CD8-positive, alpha-beta memory T cell (primary cell): ENCODE results near the gene STXBP5. TPM values are rescaled to one million over a fixed set of nuclear protein-coding genes. Genes with fewer than 3 reads are reported as not detected.

Experiments used
- CTCF ChIA-PET: fragments of 350-600 bp; sonication (Branson Sonifier 250); formaldehyde crosslinking; loops from one replicate; lab custom pipeline; 2021; ENCODE audit warnings: antibody characterized with exemption; lab: Charles Lee
- POLR2A ChIA-PET: fragments of 350-600 bp; sonication (Branson Sonifier 250); formaldehyde crosslinking; loops from one replicate; lab custom pipeline; 2021; ENCODE audit warnings: antibody characterized with exemption; lab: Charles Lee
- DNase-seq, 5 donors: peaks; one replicate each; pipeline versions ENCODE4 v3.0.0 to v3.0.0-alpha.2; 2020 to 2022; ENCODE audit warnings: mixed read lengths in 1 of 5
- H3K27ac ChIP-seq: one replicate; pipeline ENCODE4 v1.7.0; 2013; ENCODE audit warnings: low read depth, mild to moderate bottlenecking, low read length, moderate library complexity
- H3K27me3 ChIP-seq: 2 replicates; pipeline ENCODE4 v1.7.0; 2013; ENCODE audit warnings: low read length, mild to moderate bottlenecking; ENCODE audit not compliant: insufficient read depth, poor library complexity, severe bottlenecking
- H3K36me3 ChIP-seq: 2 replicates; pipeline ENCODE4 v1.7.0; 2013; ENCODE audit warnings: mild to moderate bottlenecking, low read length, moderate library complexity; ENCODE audit not compliant: insufficient read depth
- H3K4me1 ChIP-seq: 2 replicates; pipeline ENCODE4 v1.7.0; 2013; ENCODE audit warnings: mild to moderate bottlenecking, low read length, moderate library complexity; ENCODE audit not compliant: insufficient read depth
- H3K4me3 ChIP-seq: 2 replicates; pipeline ENCODE4 v1.7.0; 2013; ENCODE audit warnings: mild to moderate bottlenecking, low read length
- H3K9me3 ChIP-seq: 2 replicates; pipeline ENCODE4 v1.7.0; 2013; ENCODE audit warnings: mild to moderate bottlenecking, low read length
- H3K27ac Mint-ChIP-seq, 8 donors: one replicate each; pipeline ENCODE4 v1.8.0; 2020 to 2021; ENCODE audit warnings: mixed read lengths in 8 of 8, mild to moderate bottlenecking in 6 of 8, inconsistent platforms in 3 of 8, moderate library complexity in 3 of 8
- H3K27me3 Mint-ChIP-seq, 2 donors: one replicate each; pipeline ENCODE4 v1.8.0; 2020 to 2021; ENCODE audit warnings: mixed read lengths in 2 of 2, mild to moderate bottlenecking in 1 of 2, moderate library complexity in 1 of 2
- H3K36me3 Mint-ChIP-seq, 3 donors: one replicate each; pipeline ENCODE4 v1.8.0; 2020 to 2021; ENCODE audit warnings: mixed read lengths in 3 of 3, inconsistent platforms in 1 of 3, mild to moderate bottlenecking in 1 of 3
- H3K4me1 Mint-ChIP-seq, 3 donors: one replicate each; pipeline ENCODE4 v1.8.0; 2020 to 2021; ENCODE audit warnings: mixed read lengths in 3 of 3, inconsistent platforms in 1 of 3, mild to moderate bottlenecking in 1 of 3
- H3K4me3 Mint-ChIP-seq, 7 donors: one replicate each; pipeline ENCODE4 v1.8.0; 2020 to 2021; ENCODE audit warnings: mixed read lengths in 7 of 7, mild to moderate bottlenecking in 6 of 7, moderate library complexity in 4 of 7, inconsistent platforms in 2 of 7
- H3K9me3 Mint-ChIP-seq, 5 donors: one replicate each; pipeline ENCODE4 v1.8.0; 2020 to 2022; ENCODE audit warnings: mixed read lengths in 5 of 5, mild to moderate bottlenecking in 3 of 5, moderate library complexity in 2 of 5, inconsistent platforms in 1 of 5
- polyA plus RNA-seq: library from polyadenylated mRNA; unstranded; fragments of 300-500 nt; fragmentation: Illumina TruSeq; gene quantifications from one replicate; pipeline ENCODE4 v1.2.3, GENCODE V29; 2021
- total RNA-seq, 2 experiments: library from RNA; stranded (reverse); gene quantifications; one replicate each; pipeline ENCODE4 v1.2.3, GENCODE V29; 2021

Gene STXBP5
- total and polyA plus RNA-seq, 3 experiments from 2014 or later = 8.7 to 32.2 (median 31.1) TPM

DNA sequence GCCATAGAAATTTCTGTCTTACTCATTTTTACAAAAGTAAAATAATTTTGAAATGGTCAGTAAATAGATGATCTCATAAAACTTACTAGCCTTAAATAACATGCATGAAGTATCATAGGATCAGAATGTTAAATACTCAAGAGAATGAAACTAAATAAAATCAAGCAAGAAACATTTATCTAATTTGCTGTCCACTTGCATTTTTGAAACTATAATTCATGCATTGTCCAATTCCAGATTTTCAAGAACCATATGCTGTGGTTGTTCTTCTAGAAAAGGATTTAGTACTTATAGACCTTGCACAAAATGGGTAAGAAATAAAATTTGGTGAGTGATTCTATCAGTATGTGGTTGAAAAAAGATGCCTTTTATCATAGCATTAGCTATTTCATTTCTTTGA is 107.0 kb downstream of the STXBP5 start:
- Histone ChIP-seq H3K9me3 (no peaks in the 10 kb centered on the region), H3K4me1 (no peaks in the 10 kb centered on the region), H3K27ac (no peak overlapping the region), H3K27me3 (no peaks in the 10 kb centered on the region), H3K4me3 (no peak overlapping the region), H3K36me3 (peaks cover 6% of the 10 kb centered on the region)
- Mint-ChIP-seq H3K4me1 (peaks cover 0 to under 1% (median 0%) of the 10 kb centered on the region in 3 donors), H3K27me3 (no peaks in the 10 kb centered on the region), H3K9me3 (no peaks in the 10 kb centered on the region), H3K27ac (no peak overlapping the region), H3K4me3 (no peak overlapping the region), H3K36me3 (peaks cover 0 to 50% (median 20%) of the 10 kb centered on the region in 3 donors)
- ChIA-PET CTCF (no interaction called here), POLR2A (no interaction called here)
- no peak for DNase-seq

DNA sequence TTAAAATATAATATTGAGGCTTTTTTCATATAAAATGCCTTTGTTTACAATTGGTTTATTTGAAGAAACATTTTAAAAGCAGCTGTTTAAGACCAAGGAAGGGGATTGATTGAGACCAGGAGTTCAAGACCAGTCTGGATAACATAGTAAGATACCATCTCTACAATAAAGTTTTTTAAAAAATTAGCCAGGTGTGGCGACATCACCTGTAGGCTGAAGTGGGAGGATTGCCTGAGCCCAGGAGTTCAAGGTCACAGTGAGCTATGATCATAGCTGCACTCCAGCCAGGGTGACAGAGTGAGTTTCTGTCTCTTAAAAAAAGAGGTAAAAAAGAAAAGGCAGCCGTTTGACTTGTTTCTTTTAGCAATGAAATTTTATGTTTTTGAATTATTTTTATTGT is 117.0 kb downstream of the STXBP5 start:
- Histone ChIP-seq H3K4me1 (peaks cover 6% of the 10 kb centered on the region), H3K36me3 (peaks cover 6% of the 10 kb centered on the region), H3K4me3 (no peak overlapping the region), H3K27ac (no peak overlapping the region), H3K9me3 (no peaks in the 10 kb centered on the region), H3K27me3 (no peaks in the 10 kb centered on the region)
- no peak for DNase-seq
- H3K27ac Mint-ChIP-seq = peak overlapping the region in 3 of 8 donors; percentile 22 to 52 (median 46)
- H3K4me1 Mint-ChIP-seq = peaks cover 18 to 21% (median 19%) of the 10 kb centered on the region in 3 donors
- peaks cover 4 to 63% (median 17%) of the 10 kb centered on the region in 3 donors for H3K36me3 Mint-ChIP-seq
- ChIA-PET CTCF (no interaction called here), POLR2A (no interaction called here)
- H3K9me3 Mint-ChIP-seq = no peaks in the 10 kb centered on the region
- H3K4me3 Mint-ChIP-seq = no peak overlapping the region
- H3K27me3 Mint-ChIP-seq = no peaks in the 10 kb centered on the region

DNA sequence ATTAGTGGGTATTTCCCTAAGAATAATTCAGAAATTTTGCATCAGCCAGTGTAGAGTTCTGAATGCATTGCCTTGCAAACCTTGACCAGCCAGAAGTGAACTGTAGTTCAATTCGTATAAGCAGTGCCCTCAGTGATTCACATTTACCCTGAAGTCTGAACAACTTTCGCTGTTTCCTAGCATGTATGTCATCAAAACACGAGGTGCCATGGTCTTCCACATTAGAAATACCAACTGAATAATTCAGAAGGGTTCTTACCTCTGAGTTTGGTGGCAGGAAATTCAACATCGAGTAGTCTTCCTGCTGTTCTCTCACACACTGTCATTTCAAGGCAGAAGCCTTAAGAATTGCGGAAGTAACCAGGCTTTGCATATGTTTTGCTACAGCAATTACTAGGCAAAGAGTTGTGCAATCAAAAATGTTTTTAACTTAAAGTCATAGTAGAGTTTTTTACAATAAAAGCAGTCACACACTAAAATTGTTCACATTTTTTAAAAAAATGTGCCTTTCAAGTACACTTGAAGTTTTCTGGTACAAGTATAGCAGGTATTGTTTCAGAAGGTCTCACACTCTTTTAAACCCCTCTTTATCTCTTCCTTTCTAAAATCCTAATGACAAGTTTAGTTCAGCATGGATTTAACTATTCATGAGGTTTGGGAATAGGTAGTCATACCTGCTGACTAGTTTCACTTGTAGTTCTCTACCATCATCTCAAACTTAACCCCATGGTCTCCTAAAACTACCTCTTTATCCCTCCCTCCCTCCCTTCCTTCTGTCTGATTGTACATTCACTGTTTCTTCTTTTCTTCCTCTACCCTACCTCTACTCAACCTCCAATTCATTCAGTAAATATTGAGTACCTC is 118.3 kb downstream of the STXBP5 start:
- Histone ChIP-seq H3K4me3 (no peak overlapping the region), H3K9me3 (no peaks in the 10 kb centered on the region), H3K4me1 (peaks cover 6% of the 10 kb centered on the region), H3K36me3 (peaks cover 5% of the 10 kb centered on the region), H3K27me3 (no peaks in the 10 kb centered on the region), H3K27ac (no peak overlapping the region)
- H3K27ac Mint-ChIP-seq = peak overlapping the region; percentile 32 to 96 (median 82)
- CTCF ChIA-PET = no interaction called here
- H3K4me1 Mint-ChIP-seq = peaks cover 18 to 21% (median 20%) of the 10 kb centered on the region in 3 donors
- POLR2A ChIA-PET = no interaction called here
- H3K4me3 Mint-ChIP-seq = peak overlapping the region; percentile 32 to 77 (median 72)
- DNase-seq = peak in 2 of 5 donors; percentile 16 to 38
- peaks cover 15 to 64% (median 21%) of the 10 kb centered on the region in 3 donors for H3K36me3 Mint-ChIP-seq
- H3K27me3 Mint-ChIP-seq = no peaks in the 10 kb centered on the region
- H3K9me3 Mint-ChIP-seq = no peaks in the 10 kb centered on the region

DNA sequence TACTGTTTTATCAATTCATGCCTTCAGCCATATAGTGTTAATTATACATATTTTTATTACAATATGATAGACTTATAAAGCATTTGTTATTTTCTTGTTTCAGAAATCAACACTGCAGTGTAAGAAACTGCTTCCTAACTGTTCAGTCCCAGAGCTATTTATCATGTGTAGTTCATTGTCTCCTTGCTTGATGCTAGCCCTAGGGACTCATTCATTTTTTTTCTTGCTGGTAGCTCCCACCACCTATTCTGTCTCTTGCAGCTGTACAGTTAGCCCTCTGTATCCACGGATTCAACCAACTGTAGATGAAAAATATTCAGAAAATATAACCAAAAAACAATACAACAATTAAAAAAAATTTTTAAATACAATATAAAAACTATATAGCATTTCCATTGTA is 121.3 kb downstream of the STXBP5 start:
- no peaks in the 10 kb centered on the region for H3K27me3 Mint-ChIP-seq
- no peak for DNase-seq
- Histone ChIP-seq H3K27me3 (no peaks in the 10 kb centered on the region), H3K27ac (no peak overlapping the region), H3K4me3 (no peak overlapping the region), H3K9me3 (no peaks in the 10 kb centered on the region), H3K4me1 (peaks cover 6% of the 10 kb centered on the region), H3K36me3 (peaks cover 10% of the 10 kb centered on the region)
- CTCF ChIA-PET = no interaction called here
- no peak overlapping the region for H3K27ac Mint-ChIP-seq
- H3K4me3 Mint-ChIP-seq = no peak overlapping the region
- no peaks in the 10 kb centered on the region for H3K9me3 Mint-ChIP-seq
- POLR2A ChIA-PET = no interaction called here
- peaks cover 20 to 57% (median 29%) of the 10 kb centered on the region in 3 donors for H3K36me3 Mint-ChIP-seq
- H3K4me1 Mint-ChIP-seq = peaks cover 18 to 21% (median 18%) of the 10 kb centered on the region in 3 donors

DNA sequence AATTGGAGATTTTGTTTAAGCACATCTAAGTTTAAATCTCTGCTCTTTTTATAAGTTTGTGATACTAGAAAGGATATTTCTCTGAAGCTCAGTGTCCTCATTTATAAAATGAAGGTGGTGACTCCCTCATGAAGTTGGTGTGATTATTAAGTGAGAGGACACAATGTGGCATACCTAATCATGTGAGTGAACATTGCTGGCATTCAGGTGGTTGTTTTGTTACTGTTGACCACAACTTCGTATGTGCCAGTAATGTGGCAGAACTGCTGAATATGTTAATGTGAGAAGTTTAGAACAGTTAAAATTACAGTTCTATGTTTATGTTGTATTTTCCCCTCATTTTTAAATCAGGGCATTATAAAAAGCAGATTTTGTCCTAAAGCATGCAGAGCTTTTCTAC is 127.2 kb downstream of the STXBP5 start:
- Histone ChIP-seq H3K4me1 (no peaks in the 10 kb centered on the region), H3K36me3 (peaks cover 5% of the 10 kb centered on the region), H3K27me3 (no peaks in the 10 kb centered on the region), H3K9me3 (no peaks in the 10 kb centered on the region), H3K4me3 (no peak overlapping the region), H3K27ac (no peak overlapping the region)
- H3K27ac Mint-ChIP-seq = no peak overlapping the region
- H3K27me3 Mint-ChIP-seq = no peaks in the 10 kb centered on the region
- peaks cover 0 to 2% (median 0%) of the 10 kb centered on the region in 3 donors for H3K4me1 Mint-ChIP-seq
- H3K9me3 Mint-ChIP-seq = no peaks in the 10 kb centered on the region
- H3K4me3 Mint-ChIP-seq = no peak overlapping the region
- CTCF ChIA-PET = no interaction called here
- POLR2A ChIA-PET = no interaction called here
- H3K36me3 Mint-ChIP-seq = peaks cover 26 to 55% (median 29%) of the 10 kb centered on the region in 3 donors
- DNase-seq = no peak

DNA sequence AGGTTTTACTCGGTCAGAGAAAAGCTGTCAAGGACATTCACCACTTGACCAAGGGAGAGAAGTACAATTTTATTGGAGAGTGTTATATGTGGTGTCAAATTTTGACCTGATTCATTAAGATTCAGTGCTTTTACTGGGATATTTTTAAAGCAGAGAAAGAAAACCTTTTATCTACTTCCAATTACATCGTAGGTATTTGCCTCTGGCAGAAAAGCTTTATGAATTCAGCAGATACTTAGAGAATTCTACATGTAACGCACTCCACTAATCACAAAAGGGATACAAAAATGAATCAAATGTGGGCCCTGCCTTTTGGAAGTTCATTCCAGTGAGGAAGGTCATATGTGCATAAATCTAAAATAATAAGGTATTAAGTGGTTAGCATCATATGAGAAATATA is 133.7 kb downstream of the STXBP5 start:
- Histone ChIP-seq H3K36me3 (no peaks in the 10 kb centered on the region), H3K9me3 (no peaks in the 10 kb centered on the region), H3K27ac (no peak overlapping the region), H3K27me3 (no peaks in the 10 kb centered on the region), H3K4me1 (no peaks in the 10 kb centered on the region), H3K4me3 (no peak overlapping the region)
- Mint-ChIP-seq H3K27ac (no peak overlapping the region), H3K4me1 (no peaks in the 10 kb centered on the region), H3K27me3 (no peaks in the 10 kb centered on the region), H3K36me3 (peaks cover 4 to 48% (median 18%) of the 10 kb centered on the region in 3 donors), H3K9me3 (no peaks in the 10 kb centered on the region), H3K4me3 (no peak overlapping the region)
- POLR2A ChIA-PET = no interaction called here
- CTCF ChIA-PET = no interaction called here
- no peak for DNase-seq

DNA sequence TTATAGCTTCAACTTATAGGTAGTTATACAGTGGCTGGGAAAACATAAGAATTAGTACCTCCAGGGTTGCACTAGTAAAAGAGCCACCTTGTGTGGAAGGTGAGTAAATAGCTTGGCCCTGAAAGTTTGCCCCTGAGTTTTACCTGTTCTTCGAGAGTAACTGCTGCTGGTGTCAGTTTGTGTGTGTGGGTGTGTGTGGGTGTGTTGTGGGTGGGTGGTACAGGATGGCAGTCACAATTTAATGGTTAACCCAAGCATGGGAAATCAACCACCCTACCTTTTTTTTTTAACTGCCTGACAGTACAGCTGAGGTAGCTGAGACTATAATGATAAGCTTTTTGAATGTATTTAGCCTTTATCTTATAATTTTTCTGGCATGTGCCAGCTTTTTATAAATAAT is 137.3 kb downstream of the STXBP5 start:
- no peaks in the 10 kb centered on the region for H3K9me3 ChIP-seq
- Mint-ChIP-seq H3K27me3 (no peaks in the 10 kb centered on the region), H3K4me3 (no peak overlapping the region), H3K27ac (no peak overlapping the region), H3K9me3 (no peaks in the 10 kb centered on the region), H3K36me3 (peaks cover 19 to 54% (median 26%) of the 10 kb centered on the region in 3 donors), H3K4me1 (no peaks in the 10 kb centered on the region)
- CTCF ChIA-PET = no interaction called here
- DNase-seq = no peak
- H3K27me3 ChIP-seq = no peaks in the 10 kb centered on the region
- H3K36me3 ChIP-seq = no peaks in the 10 kb centered on the region
- H3K4me3 ChIP-seq = no peak overlapping the region
- no peak overlapping the region for H3K27ac ChIP-seq
- POLR2A ChIA-PET = no interaction called here
- H3K4me1 ChIP-seq = no peaks in the 10 kb centered on the region

DNA sequence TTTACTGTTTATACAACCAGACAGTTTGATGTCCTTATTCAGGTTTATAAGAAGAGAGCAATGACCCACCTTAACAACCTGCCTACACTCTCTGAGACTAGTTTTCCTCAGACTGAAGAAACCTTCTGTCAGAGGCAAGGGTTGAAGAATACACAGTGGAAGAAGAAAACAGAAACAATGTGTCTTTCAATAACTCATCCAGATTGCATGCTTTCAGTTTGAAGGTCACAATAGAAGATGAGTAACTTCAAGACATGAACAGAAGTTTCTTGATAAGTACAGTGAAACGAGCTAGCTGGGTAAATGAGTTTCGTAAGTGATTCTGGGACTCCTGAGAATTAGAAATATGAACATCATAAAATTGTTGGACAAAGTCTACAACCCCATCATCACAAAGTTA is 141.7 kb downstream of the STXBP5 start:
- H3K4me1 Mint-ChIP-seq = no peaks in the 10 kb centered on the region
- Histone ChIP-seq H3K27ac (no peak overlapping the region), H3K4me3 (no peak overlapping the region), H3K9me3 (no peaks in the 10 kb centered on the region), H3K27me3 (no peaks in the 10 kb centered on the region), H3K4me1 (no peaks in the 10 kb centered on the region), H3K36me3 (no peaks in the 10 kb centered on the region)
- ChIA-PET CTCF (no interaction called here), POLR2A (no interaction called here)
- no peaks in the 10 kb centered on the region for H3K27me3 Mint-ChIP-seq
- no peaks in the 10 kb centered on the region for H3K9me3 Mint-ChIP-seq
- H3K36me3 Mint-ChIP-seq = peaks cover 19 to 40% (median 20%) of the 10 kb centered on the region in 3 donors
- no peak overlapping the region for H3K4me3 Mint-ChIP-seq
- no peak for DNase-seq
- no peak overlapping the region for H3K27ac Mint-ChIP-seq
